GM12878 (cell line): Measurements from ENCODE around the gene DNPEP. TPM values are rescaled to one million over a fixed set of nuclear protein-coding genes. Genes with fewer than 3 reads are reported as not detected.

Source experiments
- FOS ChIP-seq: IDR thresholded peaks from 3 replicates; pipeline ENCODE4 v1.6.1; 2011; ENCODE audit warnings: borderline replicate concordance; ENCODE audit not compliant: insufficient read length; ENCODE audit errors: extremely low read depth
- MTA2 ChIP-seq: fragments of 450-650 bp; IDR thresholded peaks from 2 replicates; pipeline ENCODE4 v1.6.1; 2016; ENCODE audit warnings: low read depth, mild to moderate bottlenecking, moderate library complexity
- RELA ChIP-seq: fragments of 450-650 bp; IDR thresholded peaks from 2 replicates; pipeline ENCODE4 v1.8.0; 2014; ENCODE audit warnings: borderline replicate concordance; ENCODE audit not compliant: partially characterized antibody
- SMARCA5 ChIP-seq: fragments of 450-650 bp; IDR thresholded peaks from 2 replicates; pipeline ENCODE4 v1.6.1; 2017; ENCODE audit warnings: mild to moderate bottlenecking
- polyA plus RNA-seq, 11 experiments: library from polyadenylated mRNA; depleted of rRNA in 4 of 11; unstranded in 6 of 11; stranded (reverse) in 5 of 11; fragments of >200 nt; fragmentation: Nextera tagmentation in 4 of 11; fragmentation: Illumina TruSeq in 1 of 11; extraction: Ambion mirVana in 4 of 11; extraction: Trizol in 1 of 11; gene quantifications; 1 replicate in 1 of 11; 2 replicates in 10 of 11; pipeline versions ENCODE4 v1.2.1 to v1.2.3, GENCODE V29; 2011 to 2016; ENCODE audit warnings: inconsistent platforms in 2 of 11, missing spikeins in 2 of 11, low read depth in 1 of 11
- total RNA-seq, 4 experiments: library from RNA; depleted of rRNA in 3 of 4; stranded (reverse); fragments of >200 nt in 3 of 4; fragmentation: Illumina TruSeq in 1 of 4; extraction: Trizol in 1 of 4; gene quantifications; 2 replicates each; pipeline versions ENCODE4 v1.2.1 to v1.2.3, GENCODE V29; 2013 to 2021
- TF ChIP-seq, protein P1 (sequence below): IDR thresholded peaks from 2 replicates; pipeline ENCODE4 v1.6.1; 2012; ENCODE audit warnings: low read length, inconsistent platforms
- TF ChIP-seq, protein P2 (sequence below): IDR thresholded peaks from 2 replicates; pipeline ENCODE4 v1.6.1; 2011; ENCODE audit warnings: borderline replicate concordance, low read depth, mild to moderate bottlenecking, moderate library complexity, low read length; ENCODE audit not compliant: insufficient read depth, poor library complexity, severe bottlenecking
- TF ChIP-seq, protein P3 (sequence below): fragments of 450-650 bp; IDR thresholded peaks from 2 replicates; pipeline ENCODE4 v1.6.1; 2017; ENCODE audit warnings: mild to moderate bottlenecking
- TF ChIP-seq, protein P4 (sequence below): IDR thresholded peaks from 2 replicates; pipeline ENCODE4 v1.6.1; 2012; ENCODE audit warnings: low read depth, low read length, improper control_type of control experiment

Gene DNPEP
- total and polyA plus RNA-seq, 10 of the 15 experiments (the other 5 are each of a cell fraction or from before 2014, with no cell fraction given) = 33.1 to 82.0 (median 64.1) TPM

DNA sequence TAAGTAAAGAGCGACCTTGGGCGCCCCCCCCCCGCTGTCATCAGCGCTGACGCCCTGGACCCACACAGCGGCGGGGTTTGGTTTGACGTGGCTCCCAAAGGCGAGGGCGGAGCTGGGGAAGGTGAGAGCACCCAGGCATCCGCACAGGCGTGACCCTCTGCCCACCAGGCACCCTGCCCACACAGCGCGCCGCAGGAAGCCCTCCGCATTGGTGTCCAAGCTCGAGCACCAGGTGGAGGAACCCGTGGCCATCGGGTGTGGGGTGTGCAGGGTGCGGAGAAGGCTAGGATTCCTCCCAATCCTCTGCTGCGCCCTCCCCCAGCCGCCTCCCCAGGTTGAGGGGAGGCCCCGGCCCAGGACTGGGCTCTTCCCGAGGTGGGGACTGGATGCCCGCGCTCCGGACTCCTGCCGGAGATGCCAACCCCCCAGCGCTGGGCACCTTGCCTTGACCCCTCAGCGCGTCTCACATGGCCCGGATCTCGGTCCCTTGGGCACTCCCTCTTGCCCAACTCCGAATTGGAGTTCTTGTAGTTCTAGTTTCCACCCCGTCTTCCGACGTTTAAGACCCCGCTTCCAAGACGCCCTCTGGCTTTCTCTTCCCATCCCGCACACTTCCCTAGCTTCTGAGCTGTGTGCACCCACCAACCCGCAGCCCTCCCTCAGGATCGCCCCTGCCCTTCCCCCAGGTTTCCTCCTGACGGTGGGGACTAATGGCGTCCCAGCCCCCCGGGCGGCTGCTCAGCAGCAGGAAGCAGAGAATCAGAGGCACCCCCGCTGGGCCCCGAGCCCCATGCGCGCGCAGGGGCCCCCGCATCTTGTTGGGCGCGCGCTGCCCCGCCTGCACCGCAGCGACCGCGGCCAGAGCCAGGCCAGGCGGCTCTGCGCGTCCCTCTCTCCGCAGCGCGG lies 29.3 kb downstream of the DNPEP start (continued):
- TF ChIP-seq, protein P1, sequence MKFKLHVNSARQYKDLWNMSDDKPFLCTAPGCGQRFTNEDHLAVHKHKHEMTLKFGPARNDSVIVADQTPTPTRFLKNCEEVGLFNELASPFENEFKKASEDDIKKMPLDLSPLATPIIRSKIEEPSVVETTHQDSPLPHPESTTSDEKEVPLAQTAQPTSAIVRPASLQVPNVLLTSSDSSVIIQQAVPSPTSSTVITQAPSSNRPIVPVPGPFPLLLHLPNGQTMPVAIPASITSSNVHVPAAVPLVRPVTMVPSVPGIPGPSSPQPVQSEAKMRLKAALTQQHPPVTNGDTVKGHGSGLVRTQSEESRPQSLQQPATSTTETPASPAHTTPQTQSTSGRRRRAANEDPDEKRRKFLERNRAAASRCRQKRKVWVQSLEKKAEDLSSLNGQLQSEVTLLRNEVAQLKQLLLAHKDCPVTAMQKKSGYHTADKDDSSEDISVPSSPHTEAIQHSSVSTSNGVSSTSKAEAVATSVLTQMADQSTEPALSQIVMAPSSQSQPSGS = no peak
- TF ChIP-seq, protein P2, sequence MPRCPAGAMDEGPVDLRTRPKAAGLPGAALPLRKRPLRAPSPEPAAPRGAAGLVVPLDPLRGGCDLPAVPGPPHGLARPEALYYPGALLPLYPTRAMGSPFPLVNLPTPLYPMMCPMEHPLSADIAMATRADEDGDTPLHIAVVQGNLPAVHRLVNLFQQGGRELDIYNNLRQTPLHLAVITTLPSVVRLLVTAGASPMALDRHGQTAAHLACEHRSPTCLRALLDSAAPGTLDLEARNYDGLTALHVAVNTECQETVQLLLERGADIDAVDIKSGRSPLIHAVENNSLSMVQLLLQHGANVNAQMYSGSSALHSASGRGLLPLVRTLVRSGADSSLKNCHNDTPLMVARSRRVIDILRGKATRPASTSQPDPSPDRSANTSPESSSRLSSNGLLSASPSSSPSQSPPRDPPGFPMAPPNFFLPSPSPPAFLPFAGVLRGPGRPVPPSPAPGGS = no peak
- TF ChIP-seq, protein P3, sequence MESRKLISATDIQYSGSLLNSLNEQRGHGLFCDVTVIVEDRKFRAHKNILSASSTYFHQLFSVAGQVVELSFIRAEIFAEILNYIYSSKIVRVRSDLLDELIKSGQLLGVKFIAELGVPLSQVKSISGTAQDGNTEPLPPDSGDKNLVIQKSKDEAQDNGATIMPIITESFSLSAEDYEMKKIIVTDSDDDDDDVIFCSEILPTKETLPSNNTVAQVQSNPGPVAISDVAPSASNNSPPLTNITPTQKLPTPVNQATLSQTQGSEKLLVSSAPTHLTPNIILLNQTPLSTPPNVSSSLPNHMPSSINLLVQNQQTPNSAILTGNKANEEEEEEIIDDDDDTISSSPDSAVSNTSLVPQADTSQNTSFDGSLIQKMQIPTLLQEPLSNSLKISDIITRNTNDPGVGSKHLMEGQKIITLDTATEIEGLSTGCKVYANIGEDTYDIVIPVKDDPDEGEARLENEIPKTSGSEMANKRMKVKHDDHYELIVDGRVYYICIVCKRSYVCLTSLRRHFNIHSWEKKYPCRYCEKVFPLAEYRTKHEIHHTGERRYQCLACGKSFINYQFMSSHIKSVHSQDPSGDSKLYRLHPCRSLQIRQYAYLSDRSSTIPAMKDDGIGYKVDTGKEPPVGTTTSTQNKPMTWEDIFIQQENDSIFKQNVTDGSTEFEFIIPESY = no peak
- TF ChIP-seq RELA (no peak), SMARCA5 (no peak), MTA2 (no peak), FOS (no peak)
- TF ChIP-seq, protein P4, sequence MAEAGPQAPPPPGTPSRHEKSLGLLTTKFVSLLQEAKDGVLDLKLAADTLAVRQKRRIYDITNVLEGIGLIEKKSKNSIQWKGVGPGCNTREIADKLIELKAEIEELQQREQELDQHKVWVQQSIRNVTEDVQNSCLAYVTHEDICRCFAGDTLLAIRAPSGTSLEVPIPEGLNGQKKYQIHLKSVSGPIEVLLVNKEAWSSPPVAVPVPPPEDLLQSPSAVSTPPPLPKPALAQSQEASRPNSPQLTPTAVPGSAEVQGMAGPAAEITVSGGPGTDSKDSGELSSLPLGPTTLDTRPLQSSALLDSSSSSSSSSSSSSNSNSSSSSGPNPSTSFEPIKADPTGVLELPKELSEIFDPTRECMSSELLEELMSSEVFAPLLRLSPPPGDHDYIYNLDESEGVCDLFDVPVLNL = no peak
